ENCODE data around the gene KRT10. TPM values are rescaled to one million over a fixed set of nuclear protein-coding genes. Genes with fewer than 3 reads are reported as not detected.
A peak's percentile ranks its signal among the peaks of the same experiment; 100 is the strongest.

KRT10 gene
- total and polyA plus RNA-seq, 9 of the 15 experiments (the other 6 are each of a cell fraction or from before 2014, with no cell fraction given): 47.0 to 179 (median 76.2) TPM

GRCh38 chr17:40827746-40828453, 5.5 kb upstream of the KRT10 start (continued):
- TF ChIP-seq ZNF212 (CRISPR knock-in tag; IDR thresholded peaks at IDR 0.05): no peak
- peak; percentile 99 for TF ChIP-seq SOX6 (IDR thresholded peaks at IDR 0.05)
- TF ChIP-seq ZNF583 (CRISPR knock-in tag; IDR thresholded peaks at IDR 0.05): no peak
- TF ChIP-seq DMBX1 (CRISPR knock-in tag; IDR thresholded peaks at IDR 0.05; ENCODE audit: borderline replicate concordance): peak; percentile 85; the same call in 1 of the 2 replicates
- TF ChIP-seq ZNF395 (CRISPR knock-in tag; IDR thresholded peaks at IDR 0.05): peak; percentile 87
- peak; percentile 81 for TF ChIP-seq KHSRP (IDR thresholded peaks at IDR 0.05)
- TF ChIP-seq L3MBTL2 (IDR thresholded peaks at IDR 0.05): peak; percentile 80
- peak; percentile 99 for TF ChIP-seq MEIS2 (IDR thresholded peaks at IDR 0.05; ENCODE audit: partially characterized antibody)
- TF ChIP-seq PHB2 (IDR thresholded peaks at IDR 0.05; ENCODE audit: low read depth): peak; percentile 95
- peak; percentile 91 for TF ChIP-seq HLTF (IDR thresholded peaks at IDR 0.05)
- peak in 1 of 2 experiments; percentile 52; a peak in 1 of 4 replicates for TF ChIP-seq FOXA3 (CRISPR knock-in tag; conservative IDR thresholded peaks at IDR 0.05 in 1 of 2, IDR thresholded peaks at IDR 0.05 in 1 of 2)
- peak; percentile 52 for TF ChIP-seq GABPA (tag; conservative IDR thresholded peaks at IDR 0.05; ENCODE audit: low read depth)
- peak; percentile 83 for TF ChIP-seq POLR2A (conservative IDR thresholded peaks at IDR 0.05)
- peak; percentile 84 for TF ChIP-seq MEF2D (tag; conservative IDR thresholded peaks at IDR 0.05; ENCODE audit: low read depth)
- TF ChIP-seq ELK1 (CRISPR knock-in tag; IDR thresholded peaks at IDR 0.05): no peak
